CD14-positive monocyte (primary cell): ENCODE results near the gene MATCAP1. TPM values are rescaled to one million over a fixed set of nuclear protein-coding genes. Genes with fewer than 3 reads are reported as not detected.

ENCODE experiments used
- DNase-seq, 3 donors: peaks; one replicate each; pipeline ENCODE4 v3.0.0-alpha.2; 2011 to 2022
- H2AFZ ChIP-seq: 2 replicates; pipeline ENCODE4 v1.6.0; 2012; ENCODE audit warnings: mild to moderate bottlenecking, low read depth, low read length, inconsistent platforms; ENCODE audit not compliant: insufficient read depth, poor library complexity, severe bottlenecking
- H3K27ac ChIP-seq, 2 donors: 1 replicate in 1 of 2; 2 replicates in 1 of 2; pipeline ENCODE4 v1.5.1; 2012 to 2013; ENCODE audit warnings: low read length in 2 of 2, control low read depth in 1 of 2, inconsistent platforms in 1 of 2, low read depth in 1 of 2, mild to moderate bottlenecking in 1 of 2
- H3K27me3 ChIP-seq, 2 donors: one replicate each; pipeline versions ENCODE4 v1.6.0 to v1.6.1; 2011 to 2013; ENCODE audit warnings: low read length in 2 of 2; ENCODE audit not compliant: control insufficient read depth in 2 of 2, insufficient read depth in 2 of 2
- H3K36me3 ChIP-seq, 2 donors: replicated peaks in 1 of 2; 1 replicate in 1 of 2; 2 replicates in 1 of 2; pipeline versions ENCODE4 v1.5.1 to v1.6.1; 2012 to 2013; ENCODE audit warnings: low read length in 2 of 2, control low read depth in 1 of 2, inconsistent platforms in 1 of 2, mild to moderate bottlenecking in 1 of 2; ENCODE audit not compliant: insufficient read depth in 2 of 2, control insufficient read depth in 1 of 2
- H3K4me1 ChIP-seq, 2 donors: 1 replicate in 1 of 2; 2 replicates in 1 of 2; pipeline versions ENCODE4 v1.5.1 to v1.6.1; 2012 to 2013; ENCODE audit warnings: low read length in 2 of 2, control low read depth in 1 of 2, inconsistent platforms in 1 of 2, mild to moderate bottlenecking in 1 of 2, moderate library complexity in 1 of 2; ENCODE audit not compliant: insufficient read depth in 2 of 2, control insufficient read depth in 1 of 2
- H3K4me2 ChIP-seq: replicated peaks from 2 replicates; pipeline ENCODE3; 2012; ENCODE audit warnings: low read length, moderate library complexity, mild to moderate bottlenecking; ENCODE audit not compliant: poor library complexity, severe bottlenecking; ENCODE audit errors: extremely low read depth
- H3K4me3 ChIP-seq, 3 experiments: fragments of 200-600 bp in 1 of 3; sonication (generic) in 1 of 3; replicated peaks in 1 of 3; 1 replicate in 2 of 3; 2 replicates in 1 of 3; pipeline ENCODE4 v1.5.1; 2011 to 2013; ENCODE audit warnings: low read length in 3 of 3, mild to moderate bottlenecking in 3 of 3, control low read depth in 2 of 3, low read depth in 2 of 3, inconsistent platforms in 1 of 3, moderate library complexity in 1 of 3
- H3K79me2 ChIP-seq: 2 replicates; pipeline ENCODE4 v1.6.0; 2012; ENCODE audit warnings: mild to moderate bottlenecking, control low read depth, inconsistent platforms, low read length, moderate library complexity; ENCODE audit not compliant: insufficient read depth
- H3K9ac ChIP-seq: 2 replicates; pipeline ENCODE4 v1.6.0; 2017; ENCODE audit warnings: low read length, mild to moderate bottlenecking; ENCODE audit not compliant: insufficient read depth, poor library complexity, severe bottlenecking
- H3K9me3 ChIP-seq, 2 donors: replicated peaks in 1 of 2; 1 replicate in 1 of 2; 2 replicates in 1 of 2; pipeline versions ENCODE4 v1.5.1 to v1.6.1; 2012 to 2013; ENCODE audit warnings: low read length in 2 of 2, control low read depth in 1 of 2; ENCODE audit not compliant: control insufficient read depth in 1 of 2, insufficient read depth in 1 of 2
- H4K20me1 ChIP-seq: 2 replicates; pipeline ENCODE4 v1.6.0; 2012; ENCODE audit warnings: mild to moderate bottlenecking, low read length, control low read depth, moderate library complexity; ENCODE audit not compliant: insufficient read depth
- H3K27ac Mint-ChIP-seq, 7 donors: one replicate each; pipeline ENCODE4 v1.8.0; 2020; ENCODE audit warnings: mild to moderate bottlenecking in 7 of 7, mixed read lengths in 7 of 7, moderate library complexity in 6 of 7, inconsistent platforms in 2 of 7
- H3K27me3 Mint-ChIP-seq, 3 donors: one replicate each; pipeline ENCODE4 v1.8.0; 2021 to 2022; ENCODE audit warnings: low read depth in 3 of 3, mild to moderate bottlenecking in 3 of 3, mixed read lengths in 3 of 3, moderate library complexity in 3 of 3, inconsistent platforms in 1 of 3
- H3K36me3 Mint-ChIP-seq, 2 donors: one replicate each; pipeline ENCODE4 v1.8.0; 2020; ENCODE audit warnings: mixed read lengths in 2 of 2, inconsistent platforms in 1 of 2, mild to moderate bottlenecking in 1 of 2
- H3K4me1 Mint-ChIP-seq: one replicate; pipeline ENCODE4 v1.8.0; 2020; ENCODE audit warnings: mild to moderate bottlenecking, mixed read lengths
- H3K4me3 Mint-ChIP-seq, 2 donors: one replicate each; pipeline ENCODE4 v1.8.0; 2020; ENCODE audit warnings: mild to moderate bottlenecking in 2 of 2, mixed read lengths in 2 of 2, moderate library complexity in 1 of 2
- H3K9me3 Mint-ChIP-seq, 7 donors: one replicate each; pipeline ENCODE4 v1.8.0; 2020 to 2022; ENCODE audit warnings: mixed read lengths in 7 of 7, mild to moderate bottlenecking in 6 of 7, moderate library complexity in 6 of 7, inconsistent platforms in 2 of 7
- CTCF ChIP-seq: fragments of 200-600 bp; IDR thresholded peaks from one replicate; pipeline ENCODE4 v1.8.0; 2022; ENCODE audit warnings: antibody characterized with exemption, mild to moderate bottlenecking
- WGBS: methylation state at CpG from one replicate; pipeline ENCODE4 v1.1.5; 2013; ENCODE audit warnings: missing lambda C conversion rate; ENCODE audit not compliant: insufficient coverage; 5-methylcytosine and 5-hydroxymethylcytosine counted together
- intact Hi-C, 2 donors: fragments of 100-400 bp; cut with micrococcal nuclease; formaldehyde crosslinking; loops; one replicate each; pipeline versions ENCODE4 v1.15.0 to v1.15.1; 2023
- polyA plus RNA-seq, 3 donors: library from polyadenylated mRNA; depleted of rRNA in 1 of 3; unstranded in 2 of 3; stranded (reverse) in 1 of 3; fragments of 300-500 nt in 2 of 3; fragments of >200 nt in 1 of 3; fragmentation: Illumina TruSeq in 2 of 3; gene quantifications; 1 replicate in 2 of 3; 2 replicates in 1 of 3; pipeline ENCODE4 v1.2.3, GENCODE V29; 2012 to 2021

The MATCAP1 gene
- polyA plus RNA-seq, 3 donors = 0.58 to 43.3 (median 0.99) TPM

- intact Hi-C loops = no loop called here
- no peak for DNase-seq
- Histone ChIP-seq H3K9ac (no peak overlapping the region), H2AFZ (no peak overlapping the region), H4K20me1 (peaks cover 83% of the 10 kb centered on the region), H3K9me3 (peaks cover 9 to 18% of the 10 kb centered on the region in 2 donors), H3K79me2 (no peaks in the 10 kb centered on the region), H3K4me3 (no peak overlapping the region), H3K4me2 (no peak overlapping the region), H3K27ac (no peak overlapping the region), H3K4me1 (peaks cover 8 to 17% of the 10 kb centered on the region in 2 donors), H3K36me3 (peaks cover 62 to 67% of the 10 kb centered on the region in 2 donors), H3K27me3 (peaks cover 13 to 36% of the 10 kb centered on the region in 2 donors)
- WGBS = 98% methylated on average over 4 of the region's 4 CpGs
- Mint-ChIP-seq H3K36me3 (peaks cover 65 to 68% of the 10 kb centered on the region in 2 donors), H3K27me3 (peaks cover 27 to 39% (median 33%) of the 10 kb centered on the region in 3 donors), H3K4me1 (peaks cover 5% of the 10 kb centered on the region), H3K9me3 (peaks cover 7 to 17% (median 12%) of the 10 kb centered on the region in 7 donors), H3K27ac (peak overlapping the region in 1 of 7 donors; percentile 42), H3K4me3 (no peak overlapping the region)
- TF ChIP-seq CTCF = no peak
Measured at GRCh38 chr16:67147437-67148140, 36.2 kb downstream of the MATCAP1 start.

- Histone ChIP-seq H3K27me3 (peaks cover 12 to 28% of the 10 kb centered on the region in 2 donors), H3K4me3 (no peak overlapping the region), H3K36me3 (peaks cover 70 to 75% of the 10 kb centered on the region in 2 donors), H3K27ac (no peak overlapping the region), H3K4me1 (peaks cover 8 to 17% of the 10 kb centered on the region in 2 donors), H4K20me1 (peaks cover 90% of the 10 kb centered on the region), H3K9ac (no peak overlapping the region), H3K4me2 (no peak overlapping the region), H2AFZ (no peak overlapping the region), H3K9me3 (peaks cover 9 to 18% of the 10 kb centered on the region in 2 donors), H3K79me2 (no peaks in the 10 kb centered on the region)
- intact Hi-C loops = no loop called here
- H3K27ac Mint-ChIP-seq = peak overlapping the region in 1 of 7 donors; percentile 7
- peaks cover 7 to 17% (median 12%) of the 10 kb centered on the region in 7 donors for H3K9me3 Mint-ChIP-seq
- whole genome bisulfite sequencing = 97% methylated on average over 5 of the region's 7 CpGs
- H3K36me3 Mint-ChIP-seq = peaks cover 72 to 77% of the 10 kb centered on the region in 2 donors
- no peak overlapping the region for H3K4me3 Mint-ChIP-seq
- TF ChIP-seq CTCF = no peak
- peaks cover 19 to 30% (median 26%) of the 10 kb centered on the region in 3 donors for H3K27me3 Mint-ChIP-seq
- H3K4me1 Mint-ChIP-seq = peaks cover 5% of the 10 kb centered on the region
- DNase-seq = no peak
Measured at GRCh38 chr16:67146523-67147357, 37.0 kb downstream of the MATCAP1 start.
